PFSK-1 (cell line): ENCODE measurements around the gene FUT7.

Source experiments
- FOXP2 ChIP-seq: optimal IDR thresholded peaks from 2 replicates; pipeline ENCODE3; 2011; ENCODE audit warnings: borderline replicate concordance, control low read depth, inconsistent platforms; ENCODE audit not compliant: insufficient read depth; ENCODE audit errors: extremely low read length, extremely low read depth
- POLR2AphosphoS5 ChIP-seq: IDR thresholded peaks from 2 replicates; pipeline ENCODE4 v1.6.1; 2012; ENCODE audit warnings: low read depth, mild to moderate bottlenecking, control low read depth, low read length, moderate library complexity
- REST ChIP-seq, 2 experiments: IDR thresholded peaks; 2 replicates each; pipeline versions ENCODE4 v1.6.1 to v1.8.0; 2011 to 2012; ENCODE audit warnings: low read depth in 2 of 2, low read length in 2 of 2, control low read depth in 1 of 2, inconsistent platforms in 1 of 2, mild to moderate bottlenecking in 1 of 2, moderate library complexity in 1 of 2; ENCODE audit not compliant: insufficient read depth in 1 of 2
- SIN3A ChIP-seq: IDR thresholded peaks from 2 replicates; pipeline ENCODE4 v1.6.1; 2012; ENCODE audit warnings: mild to moderate bottlenecking, low read length, moderate library complexity, borderline replicate concordance; ENCODE audit not compliant: insufficient read depth
- TAF1 ChIP-seq: IDR thresholded peaks from 2 replicates; pipeline ENCODE4 v1.6.1; 2012; ENCODE audit warnings: low read length, control low read depth, borderline replicate concordance; ENCODE audit not compliant: insufficient read depth

The FUT7 gene

DNA sequence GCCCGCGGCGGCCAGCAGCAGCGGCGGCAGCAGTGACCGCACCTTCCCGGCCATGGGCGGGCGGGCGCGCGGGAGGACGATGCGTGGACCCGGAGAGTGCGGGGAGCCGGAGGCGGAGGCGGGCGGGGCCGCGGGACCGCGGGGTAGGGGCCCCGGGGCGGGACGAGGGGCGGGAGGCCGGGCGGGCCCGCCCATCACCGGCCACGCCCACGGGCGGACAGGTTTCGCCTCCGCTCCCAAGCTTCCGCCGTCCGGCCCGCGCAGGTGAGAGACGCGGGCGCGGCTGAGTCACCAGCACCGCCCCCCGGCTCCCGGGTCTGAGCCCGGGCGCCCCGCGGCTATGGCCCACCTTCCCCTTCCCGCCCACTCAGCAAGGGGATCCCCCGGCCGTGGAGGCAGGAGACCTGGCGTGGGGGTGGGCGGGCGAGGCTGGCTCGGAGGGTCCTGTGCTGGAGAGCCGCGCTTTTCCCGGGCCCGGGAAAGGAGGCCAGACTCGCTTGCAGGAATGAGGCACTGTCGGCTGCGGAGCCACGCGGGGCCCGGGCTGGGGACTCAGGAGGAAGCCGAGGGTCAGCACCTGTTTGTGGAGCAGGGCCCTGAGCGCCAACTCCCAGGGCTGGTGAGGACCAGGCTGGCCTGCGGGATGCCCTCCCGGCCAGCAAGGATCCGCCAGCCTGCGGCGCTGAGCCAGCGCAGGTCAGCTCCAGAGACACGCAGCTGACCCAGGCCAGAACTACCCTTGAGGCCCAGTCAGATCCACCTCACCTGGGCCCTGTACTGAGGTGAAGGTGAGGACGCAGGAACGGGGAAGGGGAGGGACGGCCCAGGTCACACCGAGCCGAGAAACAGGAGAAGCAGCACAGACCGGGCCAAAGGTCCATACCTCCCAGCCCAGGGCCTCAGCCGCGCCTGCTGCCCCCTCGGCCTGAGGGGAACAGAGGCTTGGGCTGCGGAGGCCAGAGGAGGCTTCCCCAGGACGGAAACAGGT, 22.4 kb upstream of the FUT7 start, which contains the start of gene ENTPD2:
Gene ENTPD2, minus strand, starts transcription at position 118 of the 988 bp plus-strand sequence. Its CDS starts 64 bp downstream, at position 54.
- TF ChIP-seq TAF1 = no peak
- no peak for TF ChIP-seq FOXP2
- TF ChIP-seq POLR2AphosphoS5 = no peak
- no peak for TF ChIP-seq SIN3A
- no peak for TF ChIP-seq REST (IDR thresholded peaks at IDR 0.05; ENCODE audit: insufficient read depth in 1 of 2, low read depth in 2 of 2, low read length in 2 of 2)

DNA sequence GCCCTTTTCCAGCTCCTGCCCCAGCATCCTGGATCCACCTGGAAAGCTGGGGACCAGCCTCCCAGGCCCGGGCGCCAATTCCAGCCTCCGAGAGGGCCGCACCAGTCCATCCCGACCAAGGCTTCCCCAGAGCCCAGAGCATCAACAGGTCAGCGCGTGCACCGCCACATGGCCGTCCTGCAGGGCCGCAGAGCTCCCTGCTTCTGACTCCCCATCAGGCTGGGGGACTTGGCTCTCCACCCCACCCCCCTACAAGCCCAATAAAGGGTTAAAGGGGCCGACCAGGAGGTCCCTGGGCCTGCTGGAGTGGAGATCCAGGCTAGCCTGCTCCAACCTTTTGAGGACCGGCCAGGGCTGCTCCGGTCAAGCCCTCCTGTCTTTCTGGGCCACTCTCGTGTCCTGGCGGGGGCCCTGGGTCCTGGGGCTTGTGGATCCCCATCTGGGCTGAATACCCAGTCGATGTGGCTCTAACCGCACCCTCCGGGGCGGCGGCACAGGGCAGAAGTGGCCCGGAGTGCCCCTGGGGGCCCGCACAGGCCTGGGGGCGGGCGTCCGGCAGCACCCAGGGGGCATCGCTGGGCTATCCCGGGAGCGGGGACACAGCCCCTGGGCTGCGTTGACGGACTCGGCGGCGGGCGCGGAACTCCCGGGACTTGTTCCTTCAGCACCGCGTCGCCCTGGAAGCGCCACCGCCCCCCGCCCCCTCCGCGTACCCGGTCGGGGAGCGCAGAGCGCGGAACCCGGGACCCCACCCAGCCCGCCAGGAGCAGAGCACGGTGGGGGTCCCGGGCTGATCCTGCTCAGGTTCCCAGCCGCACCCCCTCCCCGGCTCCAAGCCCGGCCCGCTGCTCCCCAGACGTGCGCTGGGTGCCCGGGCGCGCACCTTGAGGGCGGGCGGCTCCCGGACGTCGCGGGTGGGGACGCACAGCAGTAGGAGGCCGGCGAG, 21.4 kb upstream of the FUT7 start:
- TF ChIP-seq SIN3A = no peak
- no peak for TF ChIP-seq POLR2AphosphoS5
- no peak for TF ChIP-seq FOXP2
- TF ChIP-seq REST (IDR thresholded peaks at IDR 0.05; ENCODE audit: insufficient read depth in 1 of 2, low read depth in 2 of 2, low read length in 2 of 2) = no peak
- TF ChIP-seq TAF1 = no peak

GRCh38 chr9:137052293-137052692, 20.4 kb upstream of the FUT7 start:
- no peak for TF ChIP-seq POLR2AphosphoS5
- no peak for TF ChIP-seq REST (IDR thresholded peaks at IDR 0.05; ENCODE audit: insufficient read depth in 1 of 2, low read depth in 2 of 2, low read length in 2 of 2)
- TF ChIP-seq FOXP2 = no peak
- no peak for TF ChIP-seq SIN3A
- no peak for TF ChIP-seq TAF1

- TF ChIP-seq TAF1 (no peak), SIN3A (no peak), POLR2AphosphoS5 (no peak), FOXP2 (no peak), REST (IDR thresholded peaks at IDR 0.05; ENCODE audit: insufficient read depth in 1 of 2, low read depth in 2 of 2, low read length in 2 of 2) (no peak)
Measured at GRCh38 chr9:137051145-137051724, 19.3 kb upstream of the FUT7 start.
